ENCODE data around the gene UGT1A6. TPM values are rescaled to one million over a fixed set of nuclear protein-coding genes. Genes with fewer than 3 reads are reported as not detected.
A peak's percentile ranks its signal among the peaks of the same experiment; 100 is the strongest.

UGT1A6 gene
- total RNA-seq, 1 donor from 2014 or later = not detected

DNA sequence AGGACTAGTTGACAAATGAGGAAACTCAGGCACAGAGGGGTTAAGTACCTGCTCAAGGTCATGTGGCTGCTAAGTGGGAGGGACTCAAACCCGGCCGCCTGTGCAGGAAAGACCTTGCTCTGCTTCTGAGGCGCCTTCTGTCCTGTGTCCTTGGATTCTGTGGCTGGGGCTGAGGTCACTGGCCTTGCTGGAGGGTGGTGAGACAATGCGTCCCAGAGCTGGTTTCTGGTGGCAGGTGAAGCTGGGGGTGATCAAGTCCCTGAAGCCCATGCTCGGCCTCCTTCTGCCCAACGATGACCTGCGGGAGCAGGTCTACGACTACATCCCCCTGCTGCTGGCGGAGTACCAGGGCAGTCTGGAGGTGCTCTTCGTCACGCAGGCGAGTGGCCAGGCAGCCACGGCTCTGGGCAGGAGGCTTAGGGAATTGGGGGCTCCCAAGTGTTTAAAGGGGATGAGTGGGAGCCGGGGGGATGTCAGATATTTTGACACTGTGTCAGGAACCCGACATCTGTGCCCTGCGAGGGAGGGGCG, 101.5 kb downstream of the UGT1A6 start:
- intact Hi-C loops (cut with DNase I) = no loop called here
- DNase-seq (ENCODE audit: low spot score) = no peak

DNA sequence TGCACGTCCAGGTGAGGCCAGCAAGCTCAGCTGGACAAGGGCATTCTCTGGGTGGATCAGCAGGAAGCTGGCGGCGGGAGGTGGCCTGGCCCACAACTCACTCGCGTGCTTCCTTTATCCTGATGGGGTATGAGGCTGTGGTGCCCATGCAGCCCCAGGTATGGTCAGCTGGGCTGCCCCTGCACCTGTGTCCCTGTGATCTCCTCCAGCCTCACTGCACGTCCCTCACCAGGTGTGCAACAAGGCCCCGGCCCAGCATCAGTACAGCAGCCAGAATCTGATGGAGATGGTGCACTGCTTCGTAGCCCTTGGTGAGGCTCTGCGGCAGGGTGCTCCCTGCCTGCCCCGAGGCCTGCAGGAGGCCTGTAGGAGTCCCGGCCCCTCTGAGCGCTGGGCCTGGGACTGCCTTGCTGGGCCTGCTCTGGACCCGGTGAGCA, 103.1 kb downstream of the UGT1A6 start:
- intact Hi-C loops (cut with DNase I) = no loop called here
- no peak for DNase-seq (ENCODE audit: low spot score)

DNA sequence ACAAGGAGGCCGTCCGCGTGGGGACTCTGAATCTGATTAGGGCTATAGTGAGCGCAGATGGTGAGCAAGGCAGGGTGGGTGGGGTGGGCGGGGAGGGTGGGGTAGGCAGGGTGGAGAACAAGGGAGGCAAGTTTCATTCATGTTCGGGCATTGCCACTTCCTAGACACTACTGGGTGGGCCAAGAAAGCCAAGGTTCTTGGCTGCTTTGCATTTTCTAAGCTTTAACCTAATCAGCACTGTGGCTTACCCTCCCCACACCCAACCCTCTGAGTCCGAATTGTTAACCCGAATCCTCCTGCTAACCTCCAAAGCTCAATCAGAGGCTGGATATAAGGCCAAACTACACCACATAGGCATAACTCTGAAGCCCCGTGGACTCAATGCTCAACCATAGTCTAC, 103.6 kb downstream of the UGT1A6 start:
- intact Hi-C loops (cut with DNase I) = no loop called here

DNA sequence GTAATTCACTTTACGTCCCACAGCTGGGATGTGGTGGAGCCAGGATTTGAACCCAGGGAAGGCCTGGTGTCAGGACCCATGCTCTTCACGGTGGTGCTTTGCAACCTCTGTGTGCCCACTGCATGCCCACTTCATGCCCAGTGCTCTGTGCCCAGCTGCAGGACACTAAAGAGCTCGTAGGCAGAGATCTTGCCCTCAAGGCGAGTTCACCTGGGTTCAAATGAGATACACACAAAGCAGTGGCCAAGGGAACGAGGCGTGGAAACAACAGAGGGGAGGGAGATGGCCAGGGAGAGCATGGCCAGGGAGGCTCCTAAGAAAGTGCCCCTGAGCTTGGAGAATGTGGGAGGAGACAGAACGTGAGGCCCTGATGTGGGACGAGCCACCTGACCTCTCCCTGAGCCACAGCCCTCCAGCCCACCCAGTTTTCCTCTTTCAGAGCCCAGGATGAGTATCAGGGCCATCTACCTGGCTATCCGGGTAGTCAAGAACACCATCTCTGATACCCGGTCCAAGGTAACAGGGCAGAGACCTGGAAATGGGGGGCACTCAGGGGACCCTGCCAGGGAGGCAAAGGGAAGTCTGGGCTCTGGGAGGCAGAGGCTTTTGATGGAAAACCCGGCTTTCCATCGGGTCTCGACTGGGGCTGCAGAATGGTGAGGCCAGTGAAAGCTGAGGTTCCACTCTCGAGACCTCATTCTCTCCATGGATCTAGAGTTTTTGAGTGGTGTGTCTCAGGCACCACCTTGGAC, 105.8 kb downstream of the UGT1A6 start:
- intact Hi-C loops (cut with DNase I) = no loop called here
- no peak for DNase-seq (ENCODE audit: low spot score)

More for the DNA sequence above, 103.6 kb downstream of the UGT1A6 start:
- no peak for DNase-seq (ENCODE audit: low spot score)

DNA sequence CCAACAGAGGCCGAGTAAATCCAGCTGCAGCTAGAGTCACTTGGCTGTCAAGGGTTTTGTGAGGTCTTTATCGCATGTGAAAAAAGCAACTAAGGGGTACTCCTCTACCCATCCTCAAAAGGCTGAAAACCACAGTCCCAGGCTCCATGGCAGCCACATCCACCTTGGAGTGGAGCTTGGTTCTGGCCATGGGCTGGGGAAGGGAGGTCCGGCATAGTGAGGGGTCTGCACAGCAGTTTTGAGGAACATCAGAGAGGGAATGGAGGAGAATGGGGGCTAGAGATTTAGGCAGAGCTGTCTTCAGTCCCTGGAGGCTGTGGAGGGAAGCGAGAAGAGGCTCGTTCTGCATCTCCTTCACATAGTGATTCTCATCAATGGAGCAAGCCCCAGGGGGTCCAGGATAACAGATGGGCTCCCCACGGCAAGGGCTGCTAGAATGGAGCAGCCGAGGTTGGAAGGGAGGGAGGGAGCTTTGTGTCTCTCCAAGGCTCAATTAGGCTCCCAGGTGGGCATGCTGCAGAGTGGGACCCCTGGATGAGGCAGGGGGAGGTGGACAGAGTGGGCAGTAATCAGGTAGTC, 106.5 kb downstream of the UGT1A6 start:
- intact Hi-C loops (cut with DNase I) = no loop called here
- DNase-seq (ENCODE audit: low spot score) = no peak

DNA sequence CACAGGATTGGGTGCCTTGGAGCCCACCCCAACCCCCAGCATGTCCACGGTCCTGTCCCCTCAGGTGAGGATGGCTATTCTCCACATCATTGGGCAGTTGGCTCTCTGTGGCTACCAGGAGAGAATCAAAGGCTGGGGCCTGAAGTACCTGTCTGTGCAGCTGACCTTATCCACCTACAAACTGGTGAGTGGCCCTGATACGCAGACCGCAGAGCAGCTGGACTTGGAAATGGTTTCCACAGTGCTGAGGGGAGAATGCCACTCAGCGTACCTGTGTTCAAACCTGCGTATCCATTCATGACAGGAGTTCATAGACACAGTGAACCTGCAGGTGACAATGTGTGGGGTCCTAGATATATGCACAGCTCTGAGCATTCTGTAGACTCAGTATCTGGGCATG, 107.0 kb downstream of the UGT1A6 start:
- intact Hi-C loops (cut with DNase I) = no loop called here

DNA sequence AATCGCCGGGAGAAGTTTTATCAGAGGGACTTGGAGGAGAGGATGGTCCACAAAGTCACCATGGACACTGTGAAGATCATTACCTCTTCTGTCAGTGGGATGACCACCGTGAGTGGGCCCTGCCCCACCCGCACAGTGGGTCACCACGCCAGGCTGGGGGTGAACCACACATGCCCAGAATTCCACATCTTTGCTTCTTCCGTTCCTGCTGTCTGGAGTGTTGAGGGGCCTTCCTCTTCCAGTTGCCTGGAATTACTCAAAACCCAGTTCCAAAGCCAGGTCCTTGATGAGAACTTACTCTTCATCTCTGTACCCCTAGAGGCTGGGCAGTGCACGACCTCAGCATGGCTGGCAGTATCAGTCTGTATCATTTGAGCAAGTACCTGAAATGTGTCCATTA, 107.5 kb downstream of the UGT1A6 start:
- intact Hi-C loops (cut with DNase I) = no loop called here
- no peak for DNase-seq (ENCODE audit: low spot score)

More for the DNA sequence above, 107.0 kb downstream of the UGT1A6 start:
- no peak for DNase-seq (ENCODE audit: low spot score)

DNA sequence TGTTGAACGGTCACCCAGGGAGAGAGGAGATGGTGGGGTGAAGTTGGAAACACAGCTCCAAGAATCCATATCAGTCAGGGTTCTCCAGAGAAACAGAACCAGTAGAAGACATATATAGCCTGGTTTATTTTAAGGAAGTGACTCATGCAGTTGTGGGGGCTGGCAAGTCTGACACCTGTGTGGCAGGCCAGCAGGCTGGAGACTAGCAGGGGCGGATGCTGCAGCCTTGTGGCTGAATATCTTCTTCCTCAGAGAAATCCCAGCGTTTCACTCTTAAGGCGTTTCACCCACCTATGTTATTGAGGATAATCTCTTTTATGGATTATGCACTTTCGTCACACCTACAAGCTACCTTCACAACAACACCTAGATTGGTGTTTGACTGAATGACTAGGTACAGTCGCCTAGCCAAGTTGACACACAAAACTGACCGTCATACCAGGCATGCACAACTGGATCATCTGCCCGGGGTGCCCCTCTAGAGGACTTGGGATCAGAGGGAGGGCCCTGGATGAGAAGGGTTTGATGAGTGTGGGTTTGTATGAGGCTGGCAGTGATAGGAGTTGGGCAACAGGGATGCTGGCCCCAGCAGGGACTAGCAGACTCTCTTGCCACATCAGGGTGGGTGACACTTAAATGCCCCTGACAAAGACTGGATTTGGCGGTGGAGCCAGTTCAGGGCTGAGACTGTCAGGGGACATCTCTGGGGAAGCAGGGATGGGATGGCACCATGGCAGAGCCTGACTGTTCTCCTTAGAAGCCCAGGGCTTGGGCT, 108.9 kb downstream of the UGT1A6 start:
- intact Hi-C loops (cut with DNase I) = no loop called here
- DNase-seq (ENCODE audit: low spot score) = no peak

DNA sequence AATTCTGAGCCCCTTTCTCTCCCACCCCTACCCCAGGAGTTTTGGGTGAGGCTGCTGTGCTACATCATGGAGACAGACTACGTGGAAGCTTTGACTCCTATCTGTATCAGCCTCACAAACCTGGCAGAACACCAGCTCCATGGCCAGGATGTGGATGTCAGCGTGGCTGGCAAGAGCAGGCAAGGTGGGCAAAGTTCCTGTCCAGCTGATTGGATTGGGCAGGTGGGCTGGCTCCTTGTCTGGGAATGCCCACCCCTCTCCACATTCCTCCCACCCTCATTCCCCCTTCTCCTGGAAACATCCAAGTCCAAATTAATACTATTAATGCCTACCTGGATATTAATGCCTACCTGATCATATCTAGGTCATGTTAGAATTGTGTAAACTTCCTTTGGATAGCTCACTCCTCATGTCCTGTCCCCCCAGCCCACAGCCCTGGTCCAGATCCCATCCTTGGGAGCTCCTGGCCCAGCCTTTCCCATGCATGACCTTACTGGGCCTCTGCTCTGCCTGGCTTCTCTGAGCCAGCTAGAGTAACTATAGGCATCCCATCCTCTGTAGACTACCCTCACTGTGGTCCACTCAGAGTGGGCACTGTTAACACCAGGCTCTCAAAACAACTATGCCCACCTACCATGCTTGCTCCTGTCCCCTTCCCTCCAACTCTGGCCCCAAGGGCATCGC, 109.6 kb downstream of the UGT1A6 start:
- intact Hi-C loops (cut with DNase I) = no loop called here
- no peak for DNase-seq (ENCODE audit: low spot score)

DNA sequence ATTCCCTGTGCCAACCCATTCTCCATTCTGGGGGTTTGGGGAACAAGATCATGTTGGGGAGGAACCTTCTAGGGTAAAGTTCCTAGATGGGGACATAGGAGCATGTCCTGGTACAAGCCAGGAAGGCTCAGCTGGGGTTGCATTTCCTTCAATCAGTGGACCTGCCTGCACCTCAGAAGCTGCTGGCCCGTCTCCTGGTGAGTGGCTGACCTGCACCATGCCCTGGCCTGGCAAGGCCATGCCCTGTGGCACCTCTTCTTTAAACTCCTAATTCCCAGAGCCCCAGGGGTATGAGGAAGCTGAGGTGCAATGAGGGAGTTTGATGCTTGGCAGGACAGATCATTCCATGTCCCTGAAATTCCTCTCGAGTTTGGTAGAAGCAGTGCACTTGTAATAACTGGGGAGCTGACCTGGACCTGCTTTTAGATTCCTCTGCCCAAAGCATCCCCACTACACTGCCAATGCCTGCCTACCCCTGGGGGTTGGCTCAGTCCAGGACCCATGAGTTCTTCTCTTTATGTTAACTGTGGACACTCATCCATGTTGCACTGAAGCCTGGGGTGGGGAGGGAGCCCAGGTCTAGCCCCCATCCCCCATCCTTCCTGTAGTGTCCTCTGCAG, 110.7 kb downstream of the UGT1A6 start:
- intact Hi-C loops (cut with DNase I) = no loop called here
- DNase-seq (ENCODE audit: low spot score) = no peak

DNA sequence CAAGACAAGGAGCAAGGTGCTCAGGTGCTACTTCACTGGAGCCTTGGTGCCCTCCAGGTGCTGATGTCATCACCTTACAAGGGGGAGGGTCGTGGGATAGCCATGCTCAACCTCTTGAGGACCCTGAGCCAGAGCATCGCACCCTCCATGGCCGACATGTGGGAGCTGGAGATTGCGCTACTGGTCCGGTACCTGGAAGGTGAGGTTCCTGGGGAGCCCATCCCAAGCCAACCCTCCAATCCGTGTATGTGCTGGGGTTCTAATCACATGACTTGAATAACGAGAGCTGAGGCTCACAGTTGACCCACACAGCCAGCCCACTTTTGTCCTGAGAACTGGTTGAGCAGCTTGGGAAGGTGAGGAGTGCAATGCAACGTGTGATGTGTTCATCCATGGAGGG, 111.3 kb downstream of the UGT1A6 start:
- intact Hi-C loops (cut with DNase I) = no loop called here
- DNase-seq (ENCODE audit: low spot score) = no peak

DNA sequence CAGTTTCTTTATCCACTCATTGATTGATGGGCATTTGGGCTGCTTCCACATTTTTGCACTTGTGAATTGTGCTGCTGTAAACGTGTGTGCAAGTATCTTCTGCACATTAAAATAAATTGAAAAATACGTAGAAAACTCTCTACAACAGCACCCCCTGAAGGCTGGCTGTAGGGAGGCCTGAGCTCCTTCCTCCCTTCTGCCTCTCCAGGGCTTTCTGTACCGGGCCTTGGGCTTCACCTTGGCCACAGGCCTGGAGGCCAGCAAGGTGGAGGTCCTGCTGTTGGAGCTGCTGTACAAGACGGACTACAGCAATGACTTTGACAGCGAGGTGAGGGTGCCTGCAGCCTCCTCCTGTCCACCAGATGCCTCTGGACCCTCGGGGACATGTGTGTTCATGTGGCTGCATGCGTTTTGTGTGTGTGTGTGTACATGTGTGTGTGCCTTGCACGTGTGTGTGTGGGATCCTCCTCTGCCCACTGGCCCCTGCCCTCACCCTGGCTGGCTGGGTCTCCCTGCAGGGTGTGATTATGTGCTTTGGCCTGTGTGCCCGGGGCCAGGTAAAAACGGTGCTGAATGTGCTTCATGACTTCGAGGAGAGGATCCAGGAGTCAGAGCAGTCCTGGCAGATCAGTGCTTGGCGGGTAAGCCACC, 114.7 kb downstream of the UGT1A6 start:
- intact Hi-C loops (cut with DNase I) = no loop called here
- no peak for DNase-seq (ENCODE audit: low spot score)

DNA sequence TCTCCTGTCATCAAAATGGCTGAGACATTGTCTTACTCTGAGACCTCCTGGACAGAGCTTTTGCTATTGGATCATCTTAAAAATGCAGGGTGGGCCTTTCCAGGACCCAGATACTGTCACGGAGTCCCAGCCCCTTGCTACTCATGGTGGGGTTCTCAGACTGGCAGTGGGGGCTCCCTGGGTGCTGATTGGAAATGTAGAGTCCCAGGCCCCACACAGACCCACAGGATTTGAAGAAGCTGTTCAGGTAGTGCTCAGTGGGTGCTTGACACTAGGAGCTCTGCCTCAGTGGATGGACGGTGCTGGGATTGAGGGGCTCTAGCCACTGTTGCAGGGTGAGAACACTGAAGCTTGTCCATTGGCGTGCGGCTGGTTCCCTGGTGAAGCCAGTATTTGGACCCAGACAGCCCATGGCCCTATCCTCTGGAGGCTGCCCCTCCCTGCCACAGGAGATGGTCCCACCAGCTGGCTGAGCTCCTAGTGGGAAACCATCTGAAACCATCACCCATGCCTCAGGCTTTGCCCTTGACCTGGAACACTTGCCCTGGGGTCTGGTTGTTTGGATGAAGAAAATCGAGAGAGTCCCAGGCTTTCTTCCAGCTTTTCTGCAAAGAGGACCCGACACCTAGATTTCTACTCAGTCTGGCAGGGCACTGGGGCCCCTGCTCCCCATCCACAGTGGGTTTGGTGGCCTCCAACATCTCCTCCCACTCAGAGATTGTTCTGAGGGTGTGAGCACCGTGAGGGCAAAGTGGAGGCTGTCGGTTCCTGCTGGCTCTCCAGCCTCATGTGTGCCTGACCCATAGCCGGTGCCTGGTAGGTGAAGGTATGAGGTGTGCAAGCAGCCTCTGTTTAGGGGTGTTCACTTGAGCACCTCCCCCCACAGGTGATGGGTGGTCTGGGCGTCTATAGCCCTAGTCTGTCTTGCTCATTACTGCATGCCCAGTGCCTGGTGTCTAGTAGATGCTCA, 115.6 kb downstream of the UGT1A6 start:
- no peak for DNase-seq (ENCODE audit: low spot score)
- intact Hi-C loops (cut with DNase I) = no loop called here

DNA sequence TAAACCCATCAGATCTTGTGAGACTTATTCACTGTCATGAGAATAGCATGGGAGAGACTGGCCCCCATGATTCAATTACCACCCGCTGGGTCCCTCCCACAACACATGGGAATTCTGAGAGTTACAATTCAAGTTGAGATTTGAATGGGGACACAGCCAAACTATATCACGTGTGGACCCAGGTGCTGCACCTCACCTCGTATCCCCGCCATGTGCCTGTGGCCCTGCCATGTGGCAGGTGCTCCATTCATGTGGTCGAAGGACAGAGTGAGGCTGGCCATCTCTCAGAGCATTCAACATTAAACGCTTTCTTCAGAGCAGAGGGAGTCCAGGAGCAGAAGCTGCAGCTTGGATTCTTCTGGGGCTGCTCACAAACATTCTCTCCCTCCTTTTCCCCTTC, 117.7 kb downstream of the UGT1A6 start:
- intact Hi-C loops (cut with DNase I) = no loop called here
- DNase-seq (ENCODE audit: low spot score) = no peak

DNA sequence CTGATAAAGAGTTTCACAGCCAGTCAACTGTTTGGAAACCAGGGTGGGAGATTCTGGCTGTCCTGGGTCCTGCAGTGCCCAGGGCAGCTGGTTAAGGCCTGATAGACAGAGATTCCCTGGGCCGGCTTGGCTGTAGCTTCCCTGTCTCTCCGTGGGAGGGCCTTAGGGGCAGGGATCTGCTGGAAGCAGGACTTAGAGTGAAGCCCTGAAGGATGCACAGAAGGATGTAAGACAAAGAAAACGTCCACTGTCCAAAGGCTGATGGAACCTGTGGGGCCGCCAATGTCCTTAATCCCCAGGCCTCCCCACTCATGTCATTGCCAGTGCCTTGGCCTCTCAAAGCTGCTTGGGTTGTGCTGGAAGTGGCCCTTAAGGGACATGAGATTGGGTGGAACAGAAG, 118.4 kb downstream of the UGT1A6 start:
- intact Hi-C loops (cut with DNase I) = no loop called here
- DNase-seq (ENCODE audit: low spot score) = peak; percentile 53

DNA sequence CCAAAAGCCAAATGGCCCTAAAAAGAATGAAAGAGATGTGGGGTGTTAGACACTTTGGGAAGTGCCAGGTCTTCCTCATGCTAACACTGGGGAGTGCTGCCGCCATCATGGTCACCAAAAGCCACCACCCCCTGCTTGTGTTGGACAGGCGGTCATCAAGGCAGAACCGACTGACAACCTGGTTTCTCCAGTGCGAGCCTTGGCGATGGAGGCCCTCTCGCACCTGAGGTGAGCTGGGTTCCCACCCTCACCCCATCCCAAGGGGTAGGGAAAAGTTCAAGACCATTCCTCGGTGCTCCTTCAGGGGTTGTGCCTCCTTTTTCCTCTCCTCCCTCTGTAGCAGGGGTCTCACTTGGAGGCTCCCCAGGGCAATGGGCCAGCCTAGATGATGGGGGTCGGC, 119.0 kb downstream of the UGT1A6 start:
- peak; percentile 38 for DNase-seq (ENCODE audit: low spot score)
- intact Hi-C loops (cut with DNase I) = no loop called here

DNA sequence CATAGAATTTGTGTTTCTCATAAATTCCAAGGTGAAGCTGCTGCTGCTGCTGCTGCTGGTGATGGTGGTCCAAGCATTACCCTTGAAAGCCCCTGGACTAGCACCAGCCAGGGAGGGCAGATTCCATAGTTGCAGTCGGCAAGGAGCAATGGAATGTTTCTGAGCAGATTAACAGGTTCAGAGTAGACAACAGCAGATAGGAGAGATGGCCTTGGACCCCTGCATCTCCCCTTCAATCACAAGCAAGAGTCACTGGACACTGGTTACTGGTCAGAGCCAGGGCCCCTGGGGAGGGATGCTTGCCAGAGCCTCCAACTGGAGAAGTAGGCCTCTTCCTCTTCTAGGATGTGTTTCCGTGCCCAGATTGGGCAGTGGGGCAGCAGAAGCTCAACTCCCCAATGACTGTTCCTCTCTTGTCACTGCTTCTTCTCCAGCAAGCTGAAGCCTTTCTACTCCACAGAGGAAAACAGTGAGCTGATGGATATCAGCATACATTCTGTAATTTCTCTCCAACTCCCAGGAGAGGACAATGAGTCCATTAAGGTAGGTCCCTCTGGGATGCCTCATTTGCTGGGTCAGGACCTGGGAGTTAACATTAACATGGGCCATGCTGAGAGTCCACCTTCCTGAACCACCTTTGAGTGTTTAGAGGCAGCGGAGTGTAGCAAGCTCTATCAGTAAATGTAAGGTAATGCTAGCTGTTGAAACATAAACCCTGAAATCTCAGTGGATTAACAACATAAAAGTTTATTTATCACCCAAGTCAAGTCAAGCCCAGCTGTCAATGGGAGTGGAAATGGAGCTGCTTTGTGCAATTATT, 120.8 kb downstream of the UGT1A6 start:
- peak; percentile 68 for DNase-seq (ENCODE audit: low spot score)
- intact Hi-C loops (cut with DNase I) = no loop called here
